Stimulated activated CD8-positive, alpha-beta memory T cell treated with anti-CD3 and anti-CD28 coated beads, Interleukin-12 subunit alpha, Interleukin-12 subunit beta, amount 100 ng/mL, for 1 hour (primary cell): ENCODE results near the gene MRPL52.
"Not testable (repeated sequence)": the region's sequence is repeated elsewhere in the genome, so short reads cannot be mapped to it uniquely, and the experiment has no call there.

ENCODE experiments used
- DNase-seq: peaks from one replicate; pipeline ENCODE4 v3.0.0-alpha.2; 2020; ENCODE audit warnings: low read depth

The MRPL52 gene

GRCh38 chr14:22811722-22812121 is 18.0 kb upstream of the MRPL52 start:
- no peak for DNase-seq

GRCh38 chr14:22812744-22813143 is 16.9 kb upstream of the MRPL52 start:
- no peak for DNase-seq

- no peak for DNase-seq
These were observed 16.5 kb upstream of the MRPL52 start for GRCh38 chr14:22813145-22813544.

- no peak for DNase-seq
These were observed 15.3 kb upstream of the MRPL52 start for GRCh38 chr14:22814373-22814772.

GRCh38 chr14:22814941-22815713 is 14.6 kb upstream of the MRPL52 start, which contains the start of gene SLC7A7:
Gene SLC7A7 (minus strand): TSS chr14:22815435. CDS start chr14:22813398, 2,037 bp downstream.
- no peak for DNase-seq

- no peak for DNase-seq
These were observed 10.3 kb upstream of the MRPL52 start for GRCh38 chr14:22819151-22819988.

- no peak for DNase-seq
These were observed 9.0 kb upstream of the MRPL52 start for GRCh38 chr14:22820731-22821130.

GRCh38 chr14:22821193-22822015 is 8.3 kb upstream of the MRPL52 start:
- DNase-seq = no peak

GRCh38 chr14:22822016-22822570 is 7.6 kb upstream of the MRPL52 start:
- DNase-seq = no peak

- peak; percentile 48 for DNase-seq
These were observed 7.1 kb upstream of the MRPL52 start for GRCh38 chr14:22822571-22823098.

- DNase-seq = no peak
These were observed 4.9 kb upstream of the MRPL52 start for GRCh38 chr14:22824711-22825359.

GRCh38 chr14:22829076-22829660 is 519 bp upstream of the MRPL52 start:
- DNase-seq = not testable (repeated sequence)

GRCh38 chr14:22830443-22831010 is 840 bp downstream of the MRPL52 start:
- no peak for DNase-seq

- no peak for DNase-seq
These were observed 5.8 kb downstream of the MRPL52 start for GRCh38 chr14:22835505-22835904.

GRCh38 chr14:22836301-22837113 is 6.8 kb downstream of the MRPL52 start, which contains the start of gene MMP14:
Gene MMP14 (plus strand): TSS chr14:22836585. CDS start chr14:22836818, 233 bp downstream.
- DNase-seq = no peak

GRCh38 chr14:22837114-22837749 is 7.5 kb downstream of the MRPL52 start:
- no peak for DNase-seq

- no peak for DNase-seq
These were observed 8.3 kb downstream of the MRPL52 start for GRCh38 chr14:22837750-22838538.

- DNase-seq = no peak
These were observed 8.9 kb downstream of the MRPL52 start for GRCh38 chr14:22838631-22839041.
